ENCODE data around the gene SLIT3.

The SLIT3 gene

GRCh38 chr5:168961681-168962080 is 339.3 kb downstream of the SLIT3 start:
- no peaks in the 10 kb centered on the region for H3K9me3 ChIP-seq (ENCODE audit: insufficient read depth, low read depth, low read length)
- no peaks in the 10 kb centered on the region; the same call in 1 of the 2 replicates for H3K4me1 ChIP-seq (ENCODE audit: insufficient read depth, low read length)
- H3K36me3 ChIP-seq (ENCODE audit: insufficient read depth, low read depth, low read length): no peaks in the 10 kb centered on the region
- no peak overlapping the region for H3K4me3 ChIP-seq (ENCODE audit: low read length)
- no peak overlapping the region for H3K27ac ChIP-seq (ENCODE audit: low read length)
- no peak overlapping the region for H3K9ac ChIP-seq (ENCODE audit: low read depth, low read length)
- H3K27me3 ChIP-seq (ENCODE audit: insufficient read depth, low read length): no peaks in the 10 kb centered on the region

GRCh38 chr5:168960497-168960896 is 340.4 kb downstream of the SLIT3 start:
- Histone ChIP-seq H3K36me3 (ENCODE audit: insufficient read depth, low read depth, low read length) (no peaks in the 10 kb centered on the region), H3K4me1 (ENCODE audit: insufficient read depth, low read length) (no peaks in the 10 kb centered on the region; the same call in 1 of the 2 replicates), H3K27ac (ENCODE audit: low read length) (no peak overlapping the region), H3K9me3 (ENCODE audit: insufficient read depth, low read depth, low read length) (no peaks in the 10 kb centered on the region), H3K9ac (ENCODE audit: low read depth, low read length) (no peak overlapping the region), H3K4me3 (ENCODE audit: low read length) (no peak overlapping the region), H3K27me3 (ENCODE audit: insufficient read depth, low read length) (no peaks in the 10 kb centered on the region)

- H3K9me3 ChIP-seq (ENCODE audit: insufficient read depth, low read depth, low read length): no peaks in the 10 kb centered on the region
- no peak overlapping the region for H3K9ac ChIP-seq (ENCODE audit: low read depth, low read length)
- no peak overlapping the region for H3K27ac ChIP-seq (ENCODE audit: low read length)
- no peak overlapping the region for H3K4me3 ChIP-seq (ENCODE audit: low read length)
- H3K36me3 ChIP-seq (ENCODE audit: insufficient read depth, low read depth, low read length): no peaks in the 10 kb centered on the region
- no peaks in the 10 kb centered on the region for H3K27me3 ChIP-seq (ENCODE audit: insufficient read depth, low read length)
- H3K4me1 ChIP-seq (ENCODE audit: insufficient read depth, low read length): no peaks in the 10 kb centered on the region
Observed at GRCh38 chr5:168953351-168953750, 347.6 kb downstream of the SLIT3 start.

- H3K36me3 ChIP-seq (ENCODE audit: insufficient read depth, low read depth, low read length): no peaks in the 10 kb centered on the region
- H3K9me3 ChIP-seq (ENCODE audit: insufficient read depth, low read depth, low read length): no peaks in the 10 kb centered on the region
- H3K4me1 ChIP-seq (ENCODE audit: insufficient read depth, low read length): no peaks in the 10 kb centered on the region
- H3K27me3 ChIP-seq (ENCODE audit: insufficient read depth, low read length): no peaks in the 10 kb centered on the region
- H3K9ac ChIP-seq (ENCODE audit: low read depth, low read length): no peak overlapping the region
- H3K4me3 ChIP-seq (ENCODE audit: low read length): no peak overlapping the region
- no peak overlapping the region for H3K27ac ChIP-seq (ENCODE audit: low read length)
Observed at GRCh38 chr5:168952196-168952595, 348.7 kb downstream of the SLIT3 start.

GRCh38 chr5:168951769-168952168 is 349.2 kb downstream of the SLIT3 start:
- Histone ChIP-seq H3K36me3 (ENCODE audit: insufficient read depth, low read depth, low read length) (no peaks in the 10 kb centered on the region), H3K4me1 (ENCODE audit: insufficient read depth, low read length) (no peaks in the 10 kb centered on the region), H3K27ac (ENCODE audit: low read length) (no peak overlapping the region), H3K4me3 (ENCODE audit: low read length) (no peak overlapping the region), H3K9ac (ENCODE audit: low read depth, low read length) (no peak overlapping the region), H3K9me3 (ENCODE audit: insufficient read depth, low read depth, low read length) (no peaks in the 10 kb centered on the region), H3K27me3 (ENCODE audit: insufficient read depth, low read length) (no peaks in the 10 kb centered on the region)

GRCh38 chr5:168951356-168951755 is 349.6 kb downstream of the SLIT3 start:
- H3K27ac ChIP-seq (ENCODE audit: low read length): no peak overlapping the region
- no peaks in the 10 kb centered on the region for H3K27me3 ChIP-seq (ENCODE audit: insufficient read depth, low read length)
- no peaks in the 10 kb centered on the region for H3K9me3 ChIP-seq (ENCODE audit: insufficient read depth, low read depth, low read length)
- no peaks in the 10 kb centered on the region for H3K36me3 ChIP-seq (ENCODE audit: insufficient read depth, low read depth, low read length)
- H3K4me3 ChIP-seq (ENCODE audit: low read length): no peak overlapping the region
- H3K9ac ChIP-seq (ENCODE audit: low read depth, low read length): no peak overlapping the region
- H3K4me1 ChIP-seq (ENCODE audit: insufficient read depth, low read length): no peaks in the 10 kb centered on the region

GRCh38 chr5:168950241-168950951 is 350.5 kb downstream of the SLIT3 start:
- Histone ChIP-seq H3K9me3 (ENCODE audit: insufficient read depth, low read depth, low read length) (no peaks in the 10 kb centered on the region), H3K4me1 (ENCODE audit: insufficient read depth, low read length) (no peaks in the 10 kb centered on the region), H3K27me3 (ENCODE audit: insufficient read depth, low read length) (no peaks in the 10 kb centered on the region), H3K27ac (ENCODE audit: low read length) (no peak overlapping the region), H3K36me3 (ENCODE audit: insufficient read depth, low read depth, low read length) (no peaks in the 10 kb centered on the region), H3K4me3 (ENCODE audit: low read length) (no peak overlapping the region), H3K9ac (ENCODE audit: low read depth, low read length) (no peak overlapping the region)

GRCh38 chr5:168948746-168949145 is 352.2 kb downstream of the SLIT3 start:
- Histone ChIP-seq H3K9me3 (ENCODE audit: insufficient read depth, low read depth, low read length) (no peaks in the 10 kb centered on the region), H3K9ac (ENCODE audit: low read depth, low read length) (no peak overlapping the region), H3K4me1 (ENCODE audit: insufficient read depth, low read length) (no peaks in the 10 kb centered on the region; the same call in 1 of the 2 replicates), H3K27me3 (ENCODE audit: insufficient read depth, low read length) (no peaks in the 10 kb centered on the region), H3K36me3 (ENCODE audit: insufficient read depth, low read depth, low read length) (no peaks in the 10 kb centered on the region), H3K4me3 (ENCODE audit: low read length) (no peak overlapping the region), H3K27ac (ENCODE audit: low read length) (no peak overlapping the region)

- H3K9ac ChIP-seq (ENCODE audit: low read depth, low read length): no peak overlapping the region
- no peaks in the 10 kb centered on the region for H3K9me3 ChIP-seq (ENCODE audit: insufficient read depth, low read depth, low read length)
- no peak overlapping the region for H3K27ac ChIP-seq (ENCODE audit: low read length)
- no peaks in the 10 kb centered on the region for H3K36me3 ChIP-seq (ENCODE audit: insufficient read depth, low read depth, low read length)
- H3K4me1 ChIP-seq (ENCODE audit: insufficient read depth, low read length): no peaks in the 10 kb centered on the region; the same call in 1 of the 2 replicates
- no peaks in the 10 kb centered on the region for H3K27me3 ChIP-seq (ENCODE audit: insufficient read depth, low read length)
- no peak overlapping the region for H3K4me3 ChIP-seq (ENCODE audit: low read length)
Observed at GRCh38 chr5:168947212-168947868, 353.6 kb downstream of the SLIT3 start.

- Histone ChIP-seq H3K27ac (ENCODE audit: low read length) (no peak overlapping the region), H3K36me3 (ENCODE audit: insufficient read depth, low read depth, low read length) (no peaks in the 10 kb centered on the region), H3K27me3 (ENCODE audit: insufficient read depth, low read length) (no peaks in the 10 kb centered on the region), H3K4me1 (ENCODE audit: insufficient read depth, low read length) (no peaks in the 10 kb centered on the region; the same call in 1 of the 2 replicates), H3K9me3 (ENCODE audit: insufficient read depth, low read depth, low read length) (no peaks in the 10 kb centered on the region), H3K4me3 (ENCODE audit: low read length) (no peak overlapping the region), H3K9ac (ENCODE audit: low read depth, low read length) (no peak overlapping the region)
Observed at GRCh38 chr5:168946363-168946762, 354.6 kb downstream of the SLIT3 start.

- no peak overlapping the region for H3K27ac ChIP-seq (ENCODE audit: low read length)
- H3K4me3 ChIP-seq (ENCODE audit: low read length): no peak overlapping the region
- H3K27me3 ChIP-seq (ENCODE audit: insufficient read depth, low read length): no peaks in the 10 kb centered on the region
- H3K4me1 ChIP-seq (ENCODE audit: insufficient read depth, low read length): no peaks in the 10 kb centered on the region; the same call in 1 of the 2 replicates
- no peaks in the 10 kb centered on the region for H3K9me3 ChIP-seq (ENCODE audit: insufficient read depth, low read depth, low read length)
- H3K9ac ChIP-seq (ENCODE audit: low read depth, low read length): no peak overlapping the region
- no peaks in the 10 kb centered on the region for H3K36me3 ChIP-seq (ENCODE audit: insufficient read depth, low read depth, low read length)
Observed at GRCh38 chr5:168944004-168944403, 356.9 kb downstream of the SLIT3 start.

All from iPS-20b (cell line).